GM10266 (cell line): ENCODE measurements around the gene MMP21.

ENCODE experiments used
- DNase-seq: peaks from one replicate; pipeline ENCODE4 v3.0.0; 2012; ENCODE audit errors: extremely low spot score
- TF ChIP-seq, protein P1 (sequence below): IDR thresholded peaks from 2 replicates; pipeline ENCODE4 v1.5.1; 2012; ENCODE audit warnings: mild to moderate bottlenecking, low read depth; ENCODE audit not compliant: control insufficient read depth, insufficient read depth; ENCODE audit errors: missing control alignments

Gene MMP21

DNA sequence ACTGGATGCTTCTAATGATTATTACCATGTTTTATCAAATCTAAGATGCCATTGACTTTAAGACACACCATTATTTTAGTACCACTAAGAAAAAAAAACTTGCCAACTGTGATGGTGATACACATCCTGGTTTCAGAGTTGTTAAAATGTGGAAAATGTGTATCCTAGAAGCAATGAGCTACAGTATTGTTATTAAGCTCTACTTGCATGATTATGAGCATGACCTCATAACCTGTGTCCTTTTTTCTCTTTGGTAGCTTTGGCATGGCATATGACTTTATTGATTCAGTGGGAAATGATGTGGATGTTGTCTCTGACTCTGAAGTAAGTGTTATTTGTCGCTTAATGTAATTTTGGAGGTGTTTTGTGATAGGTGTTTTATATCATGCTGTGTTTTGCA is 52.8 kb downstream of the MMP21 start:
- TF ChIP-seq, protein P1, sequence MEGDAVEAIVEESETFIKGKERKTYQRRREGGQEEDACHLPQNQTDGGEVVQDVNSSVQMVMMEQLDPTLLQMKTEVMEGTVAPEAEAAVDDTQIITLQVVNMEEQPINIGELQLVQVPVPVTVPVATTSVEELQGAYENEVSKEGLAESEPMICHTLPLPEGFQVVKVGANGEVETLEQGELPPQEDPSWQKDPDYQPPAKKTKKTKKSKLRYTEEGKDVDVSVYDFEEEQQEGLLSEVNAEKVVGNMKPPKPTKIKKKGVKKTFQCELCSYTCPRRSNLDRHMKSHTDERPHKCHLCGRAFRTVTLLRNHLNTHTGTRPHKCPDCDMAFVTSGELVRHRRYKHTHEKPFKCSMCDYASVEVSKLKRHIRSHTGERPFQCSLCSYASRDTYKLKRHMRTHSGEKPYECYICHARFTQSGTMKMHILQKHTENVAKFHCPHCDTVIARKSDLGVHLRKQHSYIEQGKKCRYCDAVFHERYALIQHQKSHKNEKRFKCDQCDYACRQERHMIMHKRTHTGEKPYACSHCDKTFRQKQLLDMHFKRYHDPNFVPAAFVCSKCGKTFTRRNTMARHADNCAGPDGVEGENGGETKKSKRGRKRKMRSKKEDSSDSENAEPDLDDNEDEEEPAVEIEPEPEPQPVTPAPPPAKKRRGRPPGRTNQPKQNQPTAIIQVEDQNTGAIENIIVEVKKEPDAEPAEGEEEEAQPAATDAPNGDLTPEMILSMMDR = no peak
- no peak for DNase-seq

DNA sequence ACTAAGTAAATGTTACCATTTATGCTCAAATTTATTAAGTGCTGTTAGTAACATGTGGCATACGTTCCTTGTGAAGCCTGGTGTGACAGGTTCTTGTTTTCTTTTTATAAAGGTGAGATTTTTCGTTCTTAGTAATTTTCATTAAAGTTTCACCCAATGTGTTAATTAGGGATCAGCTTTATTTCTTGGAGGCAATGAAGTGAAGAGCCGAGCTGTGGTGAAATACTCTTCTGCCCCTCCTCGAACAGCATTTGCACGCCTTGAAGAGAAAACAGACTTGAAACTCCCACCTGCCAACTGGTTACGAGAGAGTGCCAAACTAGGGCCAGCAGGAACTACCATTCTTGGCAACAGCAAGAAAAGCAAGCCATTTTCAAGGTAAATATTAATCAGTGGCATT is 54.6 kb downstream of the MMP21 start:
- TF ChIP-seq, protein P1 = no peak
- no peak for DNase-seq

DNA sequence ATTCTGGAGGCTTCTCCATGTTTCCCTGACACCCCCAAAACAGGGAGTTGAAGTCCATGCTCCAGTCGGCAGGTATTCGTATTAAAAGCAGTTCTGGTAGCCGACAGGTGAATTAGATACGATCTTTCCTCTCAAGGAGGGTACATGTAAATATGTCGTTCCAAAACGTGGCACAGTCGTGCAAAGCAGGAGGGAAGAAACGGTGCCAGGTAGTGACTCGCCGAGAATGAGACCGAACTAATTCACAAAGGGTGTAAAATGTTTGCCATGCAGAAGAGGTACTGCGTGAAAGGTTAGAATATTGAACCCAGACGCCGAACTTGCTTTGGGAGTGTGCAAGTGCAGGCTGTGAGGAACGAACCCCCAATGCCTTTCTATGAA is 55.6 kb downstream of the MMP21 start:
- TF ChIP-seq, protein P1 = no peak
- DNase-seq = no peak

DNA sequence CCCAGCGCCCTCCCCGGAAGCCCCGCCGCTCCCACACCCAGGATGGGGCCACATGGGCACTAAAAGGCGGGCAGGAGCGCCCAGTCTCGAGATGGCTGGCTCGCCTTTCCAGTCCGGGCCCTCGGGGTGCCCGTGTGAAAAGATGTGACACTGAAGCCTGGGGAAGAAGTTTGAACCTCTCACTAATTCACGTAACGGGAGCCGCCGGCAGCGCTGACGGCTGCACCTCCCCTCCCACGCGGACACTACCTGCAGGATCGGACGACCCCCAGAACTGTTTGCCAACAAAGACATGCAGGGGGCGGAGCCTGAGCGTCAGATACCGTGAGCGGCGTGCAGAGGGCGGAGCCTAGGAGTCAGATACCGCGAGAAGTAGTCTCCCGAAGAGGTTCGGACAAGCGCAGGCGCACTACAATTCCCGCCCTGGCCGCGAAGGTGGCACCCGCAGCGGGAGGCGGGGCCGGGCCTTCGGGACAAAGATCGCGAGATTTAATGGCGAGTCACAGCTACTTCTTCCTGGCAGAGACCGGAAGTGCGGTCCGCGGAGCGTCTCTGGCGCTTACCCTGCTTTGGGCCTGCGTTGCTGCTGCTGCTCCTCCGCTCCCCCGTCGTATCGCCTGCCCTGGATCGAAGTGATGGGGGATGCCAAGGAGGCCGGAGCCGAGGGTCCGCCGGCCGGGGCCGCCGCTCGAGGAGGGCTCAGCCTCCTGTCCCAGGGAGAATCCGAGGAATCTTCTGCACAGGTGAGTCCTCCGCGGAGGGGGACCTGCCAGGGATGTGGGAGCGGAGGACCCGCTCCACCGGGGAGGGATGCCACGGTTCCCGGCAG is 56.2 kb downstream of the MMP21 start, which contains the start of gene EDRF1:
EDRF1 (plus strand) TSS at position 537 of the 829 bp plus-strand sequence; CDS start at position 636, 99 bp downstream.
- TF ChIP-seq, protein P1 = no peak

More for the DNA sequence above, 56.2 kb downstream of the MMP21 start, which contains the start of gene EDRF1:
- DNase-seq = peak; percentile 93
